DOHH2 (cell line): ENCODE measurements around the gene IL1RAPL1.
"Not testable (repeated sequence)": the region's sequence is repeated elsewhere in the genome, so short reads cannot be mapped to it uniquely, and the experiment has no call there.

ENCODE experiments used
- CTCF ChIP-seq: fragments of 200-600 bp; sonication (generic); IDR thresholded peaks from one replicate; pipeline ENCODE4 v1.5.1; 2014; ENCODE audit warnings: antibody characterized with exemption, mild to moderate bottlenecking, low read depth, low read length; ENCODE audit not compliant: poor library complexity, severe bottlenecking
- EZH2phosphoT487 ChIP-seq: fragments of 200-600 bp; sonication (generic); IDR thresholded peaks from 2 replicates; pipeline ENCODE4 v1.6.1; 2017; ENCODE audit warnings: borderline replicate concordance, mild to moderate bottlenecking, antibody characterized with exemption, low read length, moderate library complexity, mixed read lengths

GRCh38 chrX:28800671-28801070, 213.4 kb downstream of the IL1RAPL1 start:
- not testable (repeated sequence) for TF ChIP-seq CTCF, EZH2phosphoT487
